K562 (cell line): ENCODE results near the gene ARHGAP9. TPM values are rescaled to one million over a fixed set of nuclear protein-coding genes. Genes with fewer than 3 reads are reported as not detected.

ENCODE experiments used
- ARNT ChIP-seq, 2 experiments: fragments of 450-650 bp; IDR thresholded peaks; 2 replicates each; pipeline ENCODE4 v1.6.1; 2016; ENCODE audit warnings: mild to moderate bottlenecking in 1 of 2
- EP400 ChIP-seq: fragments of 450-650 bp; IDR thresholded peaks from 2 replicates; pipeline ENCODE4 v1.6.1; 2017; ENCODE audit warnings: antibody characterized with exemption, mild to moderate bottlenecking, moderate library complexity
- FOXM1 ChIP-seq, 2 experiments: fragments of 450-650 bp in 1 of 2; sonication (generic) in 1 of 2; formaldehyde crosslinking in 1 of 2; IDR thresholded peaks; 2 replicates each; pipeline versions ENCODE4 v1.6.1 to v1.9.0; 2017 to 2022; ENCODE audit warnings: low read depth in 2 of 2, mild to moderate bottlenecking in 2 of 2, missing genetic modification reagents in 1 of 2, moderate library complexity in 1 of 2
- KAT2B ChIP-seq: IDR thresholded peaks from one replicate; pipeline ENCODE4 v1.6.1; 2012; ENCODE audit warnings: low read depth, mild to moderate bottlenecking, control low read depth, inconsistent platforms, low read length, moderate library complexity
- KDM4B ChIP-seq, 2 experiments: fragments of 450-650 bp in 1 of 2; sonication (generic) in 1 of 2; IDR thresholded peaks; 2 replicates each; pipeline ENCODE4 v1.6.1; 2016 to 2017; ENCODE audit warnings: borderline replicate concordance in 2 of 2, antibody characterized with exemption in 1 of 2, low read depth in 1 of 2, mild to moderate bottlenecking in 1 of 2
- MCM2 ChIP-seq: fragments of 450-650 bp; IDR thresholded peaks from 2 replicates; pipeline ENCODE4 v1.6.1; 2017; ENCODE audit warnings: low read depth, mild to moderate bottlenecking
- MEF2D ChIP-seq: conservative IDR thresholded peaks from 2 replicates; pipeline ENCODE4 v1.6.1; 2016; ENCODE audit warnings: low read depth, missing genetic modification characterization, missing compliant biosample characterization
- MITF ChIP-seq: IDR thresholded peaks from 2 replicates; pipeline ENCODE4 v1.6.1; 2014; ENCODE audit warnings: antibody characterized with exemption
- NFE2 ChIP-seq: IDR thresholded peaks from 2 replicates; pipeline ENCODE4 v1.6.1; 2014; ENCODE audit warnings: antibody characterized with exemption, low read depth
- RAD51 ChIP-seq: fragments of 450-650 bp; IDR thresholded peaks from 2 replicates; pipeline ENCODE4 v1.7.1; 2016; ENCODE audit warnings: low read depth, mild to moderate bottlenecking, borderline replicate concordance
- RBFOX2 ChIP-seq: fragments of 200-400 bp; formaldehyde crosslinking; IDR thresholded peaks from 2 replicates; pipeline ENCODE4 v1.6.1; 2017; ENCODE audit warnings: low read depth, mild to moderate bottlenecking, low read length, moderate library complexity
- RCOR1 ChIP-seq, 2 experiments: IDR thresholded peaks; 2 replicates each; pipeline ENCODE4 v1.6.1; 2012; ENCODE audit warnings: low read depth in 2 of 2, low read length in 2 of 2, borderline replicate concordance in 1 of 2, improper control_type of control experiment in 1 of 2
- SIN3A ChIP-seq, 2 experiments: fragments of 150-350 bp in 1 of 2; IDR thresholded peaks; 2 replicates each; pipeline ENCODE4 v1.6.1; 2011 to 2016; ENCODE audit warnings: borderline replicate concordance in 2 of 2, low read depth in 2 of 2, low read length in 2 of 2, mild to moderate bottlenecking in 2 of 2, moderate library complexity in 2 of 2; ENCODE audit not compliant: control insufficient read depth in 1 of 2
- SLC30A9 ChIP-seq: fragments of 250-450 bp; sonication (Bioruptor Pico); IDR thresholded peaks from 2 replicates; pipeline ENCODE4 v1.8.0; 2022; ENCODE audit warnings: mild to moderate bottlenecking, moderate library complexity
- TFE3 ChIP-seq: fragments of 450-650 bp; formaldehyde crosslinking; IDR thresholded peaks from 2 replicates; pipeline ENCODE4 v1.4.0; 2020; ENCODE audit warnings: mild to moderate bottlenecking, mixed read lengths
- THAP12 ChIP-seq: fragments of 250-450 bp; sonication (Bioruptor Pico); IDR thresholded peaks from 2 replicates; pipeline ENCODE4 v1.9.0; 2021; ENCODE audit warnings: mild to moderate bottlenecking, inconsistent platforms
- ZNF408 ChIP-seq: fragments of 250-450 bp; sonication (Bioruptor Pico); IDR thresholded peaks from 2 replicates; pipeline ENCODE4 v1.4.0; 2020; ENCODE audit warnings: low read depth, mild to moderate bottlenecking, moderate library complexity
- ZNF584 ChIP-seq: fragments of 200-800 bp; sonication (Bioruptor generic); IDR thresholded peaks from 2 replicates; pipeline ENCODE4 v1.6.1; 2016; ENCODE audit warnings: low read depth, mild to moderate bottlenecking, missing genetic modification characterization, missing compliant biosample characterization
- ZNF778 ChIP-seq: fragments of 450-650 bp; formaldehyde crosslinking; IDR thresholded peaks from 2 replicates; pipeline ENCODE4 v1.4.0; 2020; ENCODE audit warnings: mild to moderate bottlenecking, moderate library complexity
- polyA plus RNA-seq, 8 experiments: library from polyadenylated mRNA; depleted of rRNA in 4 of 8; stranded (reverse) in 5 of 8; unstranded in 3 of 8; fragments of >200 nt; fragmentation: Nextera tagmentation in 2 of 8; fragmentation: Illumina TruSeq in 1 of 8; extraction: Ambion mirVana in 2 of 8; extraction: Trizol in 1 of 8; gene quantifications; 2 replicates each; pipeline versions ENCODE4 v1.2.1 to v1.2.3, GENCODE V29; 2011 to 2014; ENCODE audit warnings: inconsistent platforms in 1 of 8, missing spikeins in 1 of 8
- total RNA-seq, 7 experiments: library from RNA; depleted of rRNA in 6 of 7; stranded (reverse); fragments of >200 nt in 6 of 7; fragmentation: Illumina TruSeq in 2 of 7; extraction: Trizol in 2 of 7; gene quantifications; 2 replicates each; pipeline versions ENCODE4 v1.2.1 to v1.2.3, GENCODE V29; 2011 to 2021; ENCODE audit warnings: low replicate concordance in 1 of 7

ARHGAP9 gene
- total and polyA plus RNA-seq, 9 of the 15 experiments (the other 6 are each of a cell fraction or from before 2014, with no cell fraction given) = 1.5 to 10.2 (median 5.1) TPM

GRCh38 chr12:57452937-57453509 lies 26.6 kb downstream of the ARHGAP9 start (continued):
- TF ChIP-seq EP400 = no peak
- no peak for TF ChIP-seq ARNT (IDR thresholded peaks at IDR 0.05)
- TF ChIP-seq RCOR1 (IDR thresholded peaks at IDR 0.05; ENCODE audit: borderline replicate concordance in 1 of 2, low read depth in 2 of 2, low read length in 2 of 2) = 0 out of 4 replicates have a peak, but pooled peaks of 1 of the 2 experiments have one; percentile 37
- 0 out of 4 replicates have a peak, but pooled peaks of 1 of the 2 experiments have one; percentile 37 for TF ChIP-seq KDM4B (IDR thresholded peaks at IDR 0.05; ENCODE audit: borderline replicate concordance in 2 of 2, low read depth in 1 of 2)
- no peak for TF ChIP-seq MCM2
- no peak for TF ChIP-seq MEF2D (tag)
- TF ChIP-seq KAT2B = no peak
- 0 out of 2 replicates have a peak, but pooled peaks have one; percentile 37 for TF ChIP-seq RBFOX2
- TF ChIP-seq TFE3 (CRISPR knock-in tag) = no peak
- no peak for TF ChIP-seq RAD51
- TF ChIP-seq MITF = no peak
- no peak for TF ChIP-seq FOXM1 (IDR thresholded peaks at IDR 0.05; ENCODE audit: low read depth)
- TF ChIP-seq FOXM1 (CRISPR knock-in tag; IDR thresholded peaks at IDR 0.05; ENCODE audit: low read depth) = 0 out of 2 replicates have a peak, but pooled peaks have one; percentile 40
- no peak for TF ChIP-seq ZNF778 (CRISPR knock-in tag)
- TF ChIP-seq SLC30A9 (CRISPR knock-in tag) = no peak
- no peak for TF ChIP-seq NFE2
- TF ChIP-seq SIN3A (IDR thresholded peaks at IDR 0.05; ENCODE audit: borderline replicate concordance in 2 of 2, control insufficient read depth in 1 of 2, low read depth in 2 of 2, low read length in 2 of 2) = no peak
- TF ChIP-seq THAP12 = no peak
- no peak for TF ChIP-seq ZNF584 (CRISPR knock-in tag)
- TF ChIP-seq ZNF408 (CRISPR knock-in tag) = no peak
